ENCODE data around the gene TPPP.
"Not testable (repeated sequence)": the region's sequence is repeated elsewhere in the genome, so short reads cannot be mapped to it uniquely, and the experiment has no call there.

TPPP gene

DNA sequence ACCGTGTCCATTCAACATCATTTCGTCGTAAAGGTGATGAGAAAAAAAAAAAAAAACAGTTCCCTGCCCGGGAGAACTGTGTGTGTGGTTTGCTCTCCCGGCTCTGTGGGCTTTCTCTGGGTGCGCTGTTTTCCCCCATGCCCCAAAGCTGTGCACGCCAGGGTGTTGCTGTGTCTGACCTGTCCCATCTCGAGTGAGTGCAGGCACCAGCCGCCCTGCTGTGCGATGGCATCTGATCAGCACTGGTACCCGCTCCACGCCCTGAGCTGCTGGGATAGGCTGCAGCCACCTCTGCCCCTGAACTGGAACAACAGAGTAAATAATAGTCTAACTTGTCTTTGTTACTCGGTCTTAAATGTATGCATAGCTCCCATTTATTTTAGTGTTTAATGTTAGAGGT is 47.7 kb downstream of the TPPP start:
- no peak for DNase-seq (ENCODE audit: low spot score)

DNA sequence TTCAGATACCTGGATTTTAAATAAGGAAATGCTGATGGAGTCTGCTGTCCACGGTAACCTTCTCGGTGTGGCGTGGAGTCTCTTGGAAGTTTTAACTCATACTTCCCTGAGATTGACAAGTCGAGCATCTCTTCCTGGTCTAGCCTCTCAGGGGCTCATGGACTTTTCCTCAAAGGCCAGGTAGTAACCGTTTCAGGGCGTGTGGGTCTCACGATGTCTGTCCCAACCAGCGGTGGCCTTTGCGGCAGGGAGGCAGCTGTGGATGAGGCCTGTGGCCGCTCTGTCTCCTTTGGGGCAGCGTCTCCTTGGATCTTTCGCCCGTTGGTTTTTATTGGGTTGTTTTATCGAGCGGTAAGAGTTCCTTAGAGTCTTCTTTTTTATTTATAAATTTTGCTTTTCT is 48.2 kb downstream of the TPPP start:
- no peak for DNase-seq (ENCODE audit: low spot score)

DNA sequence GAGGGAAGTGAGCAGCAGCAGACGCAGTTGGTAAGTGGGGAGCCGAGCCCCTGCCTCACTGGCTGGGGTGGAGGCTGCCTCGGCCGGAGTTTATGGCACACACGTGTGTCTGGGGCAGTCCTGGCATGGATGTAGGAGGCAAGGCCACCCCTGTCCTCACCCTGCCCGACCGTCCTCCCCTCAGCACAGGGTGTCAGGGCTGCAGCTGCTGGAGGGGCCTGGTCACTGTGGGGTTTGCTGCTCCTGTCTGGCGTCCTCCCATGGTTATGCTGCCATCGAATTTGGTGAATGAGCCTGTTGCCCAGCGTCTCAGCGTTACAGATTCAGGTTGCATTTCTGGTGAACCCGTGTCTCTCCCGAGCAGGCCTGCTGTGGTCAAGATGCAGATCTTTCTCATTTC is 48.6 kb downstream of the TPPP start:
- no peak for DNase-seq (ENCODE audit: low spot score)

DNA sequence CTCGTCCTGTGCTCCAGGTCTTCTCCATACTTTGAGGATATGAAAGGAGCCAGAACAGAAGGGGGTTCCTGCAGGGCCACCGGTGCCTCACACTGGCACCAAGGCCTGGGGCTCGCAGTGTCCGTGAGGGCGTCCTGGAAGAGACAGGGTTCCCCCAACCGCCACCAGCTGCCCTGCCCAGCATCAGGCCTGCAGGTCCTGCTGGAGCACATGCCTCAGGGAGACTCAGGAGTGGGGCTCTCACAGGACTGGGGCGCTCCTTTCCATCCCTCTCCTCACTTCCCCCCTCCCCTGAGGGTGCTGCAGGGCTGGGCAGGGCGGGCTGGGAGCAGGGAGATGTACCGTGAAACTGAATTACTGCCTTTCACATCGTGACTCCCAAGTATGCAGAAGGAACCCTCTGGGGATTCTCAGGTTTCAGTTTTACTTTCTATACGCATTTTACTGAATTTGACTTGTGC is 49.3 kb downstream of the TPPP start:
- DNase-seq (ENCODE audit: low spot score): no peak

DNA sequence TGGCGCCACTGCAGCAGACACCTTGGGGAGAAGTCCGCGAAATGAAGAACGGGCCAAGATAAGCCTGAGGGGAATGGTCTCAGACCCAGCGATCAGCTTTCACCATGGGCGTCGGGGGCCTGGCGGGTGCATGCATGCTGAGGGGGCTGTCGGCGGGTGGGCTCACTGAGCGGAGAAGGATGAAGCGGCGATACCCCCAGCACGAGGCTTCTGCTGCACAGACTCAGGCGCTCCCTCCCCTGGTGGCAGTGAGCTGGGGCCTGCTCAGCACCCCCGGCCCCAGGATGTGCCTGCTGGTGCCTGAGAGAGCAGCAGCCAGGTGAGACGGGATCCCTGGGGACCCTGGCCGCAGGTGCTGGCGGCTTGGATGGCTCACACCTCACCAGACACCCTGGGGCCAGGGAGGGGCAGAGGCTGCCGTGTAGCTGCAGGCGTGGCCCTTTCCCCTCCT is 49.8 kb downstream of the TPPP start:
- no peak for DNase-seq (ENCODE audit: low spot score)

DNA sequence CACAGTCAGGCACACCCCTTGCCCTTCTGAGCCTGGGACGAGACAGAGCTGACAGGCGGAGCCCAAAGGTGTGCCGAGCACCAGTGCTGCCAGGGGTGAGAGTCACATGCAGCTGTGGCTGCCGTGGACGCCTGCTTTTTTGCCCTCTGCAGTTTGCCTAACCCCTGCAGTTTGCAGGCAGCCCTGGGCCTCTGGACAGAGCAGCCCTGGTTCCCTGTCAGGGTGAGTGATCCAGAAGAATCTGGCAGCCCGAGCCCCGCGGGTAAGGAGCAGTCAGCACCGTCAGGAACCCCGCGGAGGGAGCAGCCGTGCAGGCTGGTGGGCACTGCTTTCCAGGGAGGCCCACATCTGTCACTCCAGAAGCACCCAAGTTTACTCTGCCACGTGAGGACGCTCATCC is 50.7 kb downstream of the TPPP start:
- DNase-seq (ENCODE audit: low spot score): no peak

DNA sequence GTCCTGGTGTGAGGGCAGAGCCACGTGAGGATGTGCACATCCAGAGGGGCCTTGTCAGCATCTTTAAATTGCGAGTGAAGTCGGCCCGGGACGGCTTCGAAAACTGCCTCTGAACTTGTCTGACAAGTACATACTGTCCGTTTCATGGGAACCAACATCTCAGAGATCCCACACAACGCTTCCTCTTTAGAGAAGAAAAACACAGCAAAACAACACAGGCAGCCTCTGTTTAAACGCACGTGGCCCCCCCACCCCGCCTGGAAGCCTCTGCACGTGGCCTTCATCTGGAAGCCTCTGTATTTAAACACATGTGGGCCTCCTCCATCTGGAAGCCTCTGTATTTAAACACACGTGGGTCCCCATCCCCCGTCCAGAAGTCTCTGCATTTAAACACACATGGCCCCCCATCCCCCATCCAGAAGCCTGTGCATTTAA is 51.8 kb downstream of the TPPP start:
- DNase-seq (ENCODE audit: low spot score): no peak

DNA sequence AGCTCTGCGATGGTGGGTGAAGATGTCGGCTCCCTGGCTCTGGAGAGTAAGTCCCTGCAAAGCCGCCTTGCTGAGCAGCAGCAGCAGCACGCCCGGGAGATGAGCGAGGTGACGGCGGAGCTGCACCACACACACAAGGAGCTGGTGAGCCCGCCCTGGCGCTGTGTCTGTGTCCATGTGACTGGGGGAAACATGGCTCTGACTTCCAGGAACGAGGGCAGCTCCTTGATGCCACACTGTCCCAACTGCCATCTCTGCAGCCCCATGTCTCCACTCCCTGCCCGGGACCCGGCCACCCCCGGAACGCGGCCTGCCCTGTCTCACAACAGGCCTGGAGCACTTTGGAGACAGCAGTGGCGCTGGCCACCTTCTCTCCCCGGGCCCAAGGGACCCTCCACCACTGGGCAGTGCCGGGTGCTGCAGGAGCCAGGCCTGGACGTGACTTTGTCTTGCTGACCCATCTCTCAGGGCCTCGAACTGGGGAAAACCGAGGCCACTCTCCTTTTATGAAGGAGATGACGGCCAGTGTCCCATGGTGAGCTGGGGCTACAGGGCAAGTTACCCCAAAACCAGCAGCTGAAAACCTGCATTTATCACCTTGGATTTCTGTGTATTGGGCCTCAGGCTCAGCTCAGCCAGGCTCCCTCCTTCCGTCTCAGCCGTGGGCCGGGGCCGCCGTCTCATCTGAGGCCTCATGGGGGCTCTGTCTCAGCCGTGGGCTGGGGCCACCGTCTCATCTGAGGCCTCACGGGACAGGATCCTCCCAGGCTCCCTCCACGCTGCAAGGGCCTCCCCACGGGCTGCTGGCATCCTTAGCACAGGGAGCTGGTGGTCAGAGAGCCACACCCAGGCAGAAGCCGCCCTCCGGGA is 52.5 kb downstream of the TPPP start:
- DNase-seq (ENCODE audit: low spot score): no peak

DNA sequence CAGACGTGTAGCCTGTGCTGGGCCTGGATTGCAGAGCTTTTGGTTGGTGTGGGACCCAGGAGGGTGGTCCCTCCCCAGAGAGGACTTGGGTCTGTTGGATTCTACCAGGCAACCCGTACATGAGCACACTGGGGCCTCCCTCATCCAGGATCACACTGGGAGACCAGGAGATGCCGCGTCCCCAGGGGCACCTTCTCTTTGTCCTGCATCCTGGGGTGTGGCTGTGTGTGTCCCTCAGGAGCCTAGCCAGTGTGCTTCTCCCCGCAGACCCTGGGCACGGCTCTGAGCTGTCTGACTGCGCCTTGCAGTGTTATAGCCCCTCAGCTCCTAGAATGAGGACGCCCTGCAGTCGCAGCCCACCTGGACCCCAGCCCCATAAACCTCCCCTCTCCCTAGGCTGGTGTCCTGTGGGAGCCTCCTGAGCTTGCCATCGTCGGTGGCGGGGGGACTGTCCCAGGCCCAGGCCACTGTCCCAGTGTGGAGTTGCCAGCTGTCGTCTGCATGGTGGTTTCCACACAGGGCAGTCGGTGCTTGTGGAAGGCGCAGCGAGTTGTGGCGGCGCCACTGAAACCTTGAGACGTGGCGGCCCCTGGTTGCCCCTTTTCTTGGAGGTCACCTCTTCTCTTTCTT is 53.5 kb downstream of the TPPP start:
- DNase-seq (ENCODE audit: low spot score): no peak

DNA sequence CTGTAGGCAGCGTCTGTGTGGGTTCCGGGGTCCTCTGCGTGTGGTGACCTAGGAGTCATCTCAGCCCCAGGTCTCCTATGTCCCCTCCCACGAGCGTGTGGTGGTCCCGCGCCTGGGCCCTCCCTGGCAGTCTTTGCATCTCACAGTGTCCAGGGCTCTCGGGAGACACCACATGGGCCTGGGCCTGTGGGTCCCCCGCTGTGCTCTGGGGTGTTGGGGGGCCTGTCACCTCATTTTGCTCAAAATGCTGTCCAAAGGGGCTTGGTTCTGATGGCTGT is 54.0 kb downstream of the TPPP start:
- no peak for DNase-seq (ENCODE audit: low spot score)

DNA sequence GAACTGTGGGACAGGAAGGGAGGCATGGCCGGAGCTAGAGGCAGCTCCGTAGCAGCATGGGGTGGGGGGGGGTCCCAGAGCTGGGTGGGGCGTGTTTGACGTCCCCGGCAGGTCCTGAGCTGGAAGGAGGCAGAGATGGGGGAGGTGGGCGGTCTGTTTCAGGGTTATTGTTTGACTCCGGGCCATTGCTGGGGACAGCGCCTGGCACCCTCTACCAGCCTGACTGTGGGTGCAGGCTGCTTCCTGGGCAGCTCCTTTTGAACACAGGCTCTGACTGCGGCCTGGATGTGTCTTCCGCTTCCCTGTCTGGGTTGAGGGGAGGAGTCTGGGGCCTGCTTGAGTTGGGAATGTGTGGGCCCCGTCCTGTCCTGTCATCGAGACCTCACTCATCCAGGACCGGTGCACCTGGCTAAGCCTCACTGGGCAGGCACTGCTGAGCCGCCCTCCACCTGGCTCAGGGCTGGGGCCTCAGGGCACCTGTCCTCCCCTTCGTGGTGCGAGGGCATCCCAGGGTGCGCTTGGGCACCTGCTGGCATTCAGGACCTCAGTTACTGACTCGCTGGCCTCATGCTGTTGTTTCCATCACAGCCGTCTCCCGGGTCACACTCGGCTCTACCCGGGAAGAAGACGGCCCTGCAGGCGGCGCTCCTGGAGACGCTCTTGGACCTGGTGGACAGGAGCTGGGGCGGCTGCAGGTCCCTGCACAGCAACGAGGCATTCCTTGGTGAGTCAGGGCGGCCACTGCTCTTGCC is 54.5 kb downstream of the TPPP start:
- no peak for DNase-seq (ENCODE audit: low spot score)

DNA sequence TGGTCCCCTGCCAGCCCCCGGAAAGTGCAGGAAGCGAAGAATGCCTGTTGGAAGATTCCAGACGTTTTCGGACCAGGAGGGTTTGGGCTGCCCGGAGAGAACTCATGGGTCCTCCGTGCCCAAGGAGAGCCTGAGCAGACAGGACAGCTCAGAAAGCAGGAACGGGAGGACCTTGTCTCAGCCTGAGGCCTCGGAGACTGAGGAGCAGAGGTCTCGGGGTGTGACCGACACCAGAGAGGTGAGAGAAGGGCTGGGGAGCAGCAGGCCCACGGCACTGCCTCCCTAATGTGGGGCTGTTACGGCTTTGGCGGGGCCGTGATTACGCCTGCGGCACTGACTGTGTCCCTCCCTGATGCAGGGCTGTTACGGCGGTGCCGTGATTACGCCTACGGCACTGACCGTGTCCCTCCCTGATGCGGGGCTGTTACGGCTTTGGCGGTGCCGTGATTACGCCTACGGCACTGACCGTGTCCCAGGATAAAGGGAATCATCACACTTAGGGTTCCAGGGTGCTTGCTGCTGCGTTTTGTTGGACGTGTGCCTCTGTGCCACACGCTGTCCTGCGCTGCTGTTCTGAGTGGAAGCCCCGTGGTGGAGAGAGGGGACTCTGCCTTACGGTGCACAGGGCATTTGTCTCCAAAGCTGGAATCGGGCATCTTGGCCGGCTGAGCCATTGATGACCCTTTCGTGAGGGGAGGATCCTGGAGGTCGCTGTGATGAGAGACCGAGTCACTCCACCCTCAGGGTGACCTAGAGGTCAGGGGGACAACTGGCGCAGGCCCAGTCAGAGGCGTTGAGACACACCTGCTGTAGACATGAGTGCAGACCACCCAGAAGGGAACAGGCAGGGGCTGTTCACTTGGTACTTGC is 55.3 kb downstream of the TPPP start:
- no peak for DNase-seq (ENCODE audit: low spot score)

DNA sequence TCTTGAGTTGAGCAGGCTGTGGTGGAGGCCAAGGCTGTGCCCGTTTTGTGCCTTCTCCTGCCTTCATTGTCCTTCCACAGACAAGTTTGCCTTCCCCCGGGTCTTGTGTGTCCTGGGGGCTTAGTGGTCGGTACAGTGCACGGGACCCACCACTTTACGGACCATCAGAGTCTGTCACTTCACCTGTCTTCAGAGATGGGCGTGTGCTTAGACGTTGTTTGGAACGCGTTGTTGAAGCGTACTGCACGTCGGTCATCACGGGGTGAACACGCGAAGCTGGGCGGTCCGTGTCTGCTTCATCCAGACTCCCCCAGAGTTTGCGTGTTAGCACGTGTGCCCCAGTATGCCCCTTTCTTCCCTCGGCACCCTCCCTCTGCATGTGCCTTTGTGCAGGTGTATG is 56.2 kb downstream of the TPPP start:
- no peak for DNase-seq (ENCODE audit: low spot score)

DNA sequence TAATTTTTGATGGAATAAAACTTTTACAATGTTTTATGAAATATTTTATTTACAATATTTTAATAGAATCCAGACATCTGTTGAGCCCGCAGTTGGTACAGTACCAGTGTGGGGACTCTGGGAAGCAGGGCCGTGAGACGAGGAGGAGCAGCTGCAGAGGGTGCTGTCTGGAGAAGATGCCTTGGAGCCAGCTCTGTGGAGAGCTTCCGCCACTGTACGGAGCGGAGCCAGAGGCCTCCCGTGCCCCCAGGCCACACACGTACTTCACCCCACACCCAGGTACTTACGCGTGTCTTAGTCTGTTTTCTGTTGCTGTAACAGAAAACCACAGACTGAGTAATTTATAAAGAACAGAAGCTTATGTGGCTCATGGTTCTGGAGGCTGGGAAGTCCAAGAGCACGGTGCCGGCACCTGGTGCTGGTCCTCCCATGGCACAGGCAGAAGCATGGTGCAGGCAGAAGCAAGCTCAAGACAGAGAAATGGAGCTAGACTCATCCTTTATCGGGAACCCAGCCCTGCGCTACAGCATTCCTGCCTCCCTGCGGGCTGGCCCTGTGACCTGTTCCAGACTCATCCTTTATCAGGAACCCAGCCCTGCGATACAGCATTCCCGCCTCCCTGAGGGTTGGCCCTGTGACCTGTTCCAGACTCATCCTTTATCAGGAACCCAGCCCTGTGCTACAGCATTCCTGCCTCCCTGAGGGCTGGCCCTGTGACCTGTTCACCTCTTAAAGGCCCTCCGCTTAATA is 57.7 kb downstream of the TPPP start:
- no peak for DNase-seq (ENCODE audit: low spot score)

DNA sequence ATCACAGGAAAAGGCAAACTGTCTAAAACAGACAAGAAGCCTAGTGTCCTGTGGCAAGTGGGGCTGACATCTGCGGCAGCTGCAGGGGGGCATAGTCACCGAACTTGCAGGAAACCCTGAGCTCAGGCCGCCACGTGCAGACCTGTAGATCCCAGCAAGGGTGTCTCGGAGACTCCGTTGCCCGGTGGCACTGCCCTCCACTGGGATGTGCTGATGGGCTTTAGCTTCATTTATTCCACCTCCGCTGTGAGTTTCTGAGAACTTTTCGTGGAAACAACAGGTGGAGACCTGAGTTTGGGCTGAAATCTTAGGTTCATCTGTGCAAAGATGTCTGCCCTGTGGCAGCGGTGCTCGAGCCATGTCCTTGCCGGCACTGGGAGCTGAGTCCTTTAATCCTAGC is 59.0 kb downstream of the TPPP start:
- no peak for DNase-seq (ENCODE audit: low spot score)

DNA sequence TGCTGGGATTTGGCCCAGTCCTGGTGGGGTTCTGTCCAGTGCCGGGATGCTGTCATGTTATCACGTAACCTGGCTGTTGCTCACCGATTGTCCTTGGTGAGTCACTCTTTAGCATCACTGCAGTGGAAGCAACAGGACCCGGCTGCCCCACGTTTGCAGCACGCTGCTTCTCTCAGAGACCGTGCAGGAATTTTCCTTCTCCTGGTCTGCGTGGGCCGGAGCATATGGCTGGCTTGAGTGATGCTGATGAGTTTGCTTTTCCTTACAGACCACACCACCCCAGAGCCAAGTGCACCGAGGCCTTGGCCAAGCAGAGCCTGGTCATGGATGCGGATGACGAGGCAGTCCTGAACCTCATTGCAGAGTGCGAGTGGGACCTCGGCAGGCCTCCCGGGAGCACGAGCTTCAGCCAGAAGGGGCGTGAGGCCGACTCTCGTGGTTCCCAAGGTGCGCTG is 59.6 kb downstream of the TPPP start:
- no peak for DNase-seq (ENCODE audit: low spot score)

DNA sequence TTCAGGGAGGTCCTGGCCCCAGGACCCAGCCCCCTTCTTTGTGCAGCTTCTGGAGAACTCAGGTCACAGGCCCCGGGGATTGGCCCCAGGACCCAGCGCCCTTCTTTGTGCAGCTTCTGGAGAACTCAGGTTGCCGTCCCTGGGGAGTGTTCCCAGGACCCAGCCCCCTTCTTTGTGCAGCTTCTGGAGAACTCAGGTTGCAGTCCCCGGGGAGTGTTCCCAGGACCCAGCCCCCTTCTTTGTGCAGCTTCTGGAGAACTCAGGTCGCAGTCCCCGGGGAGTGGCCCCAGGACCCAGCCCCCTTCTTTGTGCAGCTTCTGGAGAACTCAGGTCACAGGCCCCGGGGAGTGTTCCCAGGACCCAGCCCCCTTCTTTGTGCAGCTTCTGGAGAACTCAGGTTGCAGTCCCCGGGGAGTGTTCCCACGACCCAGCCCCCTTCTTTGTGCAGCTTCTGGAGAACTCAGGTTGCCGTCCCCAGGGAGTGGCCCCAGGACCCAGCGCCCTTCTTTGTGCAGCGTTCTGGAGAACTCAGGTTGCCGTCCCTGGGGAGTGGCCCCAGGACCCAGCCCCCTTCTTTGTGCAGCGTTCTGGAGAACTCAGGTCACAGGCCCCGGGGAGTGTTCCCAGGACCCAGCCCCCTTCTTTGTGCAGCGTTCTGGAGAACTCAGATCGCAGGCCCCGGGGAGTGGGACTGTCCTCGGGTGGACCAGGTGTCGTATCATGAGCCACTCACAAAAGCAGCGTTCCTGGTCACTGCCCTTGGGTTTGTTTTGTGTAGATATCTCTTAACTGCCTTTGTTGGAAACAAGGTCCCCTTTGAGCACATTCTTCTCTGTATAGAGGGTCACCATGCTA is 64.6 kb downstream of the TPPP start:
- DNase-seq (ENCODE audit: low spot score): not testable (repeated sequence)

DNA sequence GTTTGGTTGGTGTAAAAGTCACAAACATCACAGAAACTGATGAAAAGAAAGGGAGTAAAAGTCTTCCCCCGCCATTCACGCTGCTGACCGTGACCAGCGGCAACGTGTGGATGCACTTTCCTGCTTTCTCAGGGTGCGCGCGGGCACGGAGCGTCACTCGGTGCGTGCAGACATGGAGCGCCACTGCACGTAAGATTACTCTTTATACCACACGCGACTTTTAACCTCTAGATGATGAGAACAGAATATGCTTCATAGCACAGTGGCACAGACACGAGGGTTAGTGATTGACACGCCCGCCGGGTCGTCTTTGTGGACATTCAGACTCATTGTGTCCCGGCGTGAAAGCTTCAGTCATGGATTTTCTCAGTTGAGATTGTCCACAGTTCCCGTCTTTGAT is 65.3 kb downstream of the TPPP start:
- no peak for DNase-seq (ENCODE audit: low spot score)

DNA sequence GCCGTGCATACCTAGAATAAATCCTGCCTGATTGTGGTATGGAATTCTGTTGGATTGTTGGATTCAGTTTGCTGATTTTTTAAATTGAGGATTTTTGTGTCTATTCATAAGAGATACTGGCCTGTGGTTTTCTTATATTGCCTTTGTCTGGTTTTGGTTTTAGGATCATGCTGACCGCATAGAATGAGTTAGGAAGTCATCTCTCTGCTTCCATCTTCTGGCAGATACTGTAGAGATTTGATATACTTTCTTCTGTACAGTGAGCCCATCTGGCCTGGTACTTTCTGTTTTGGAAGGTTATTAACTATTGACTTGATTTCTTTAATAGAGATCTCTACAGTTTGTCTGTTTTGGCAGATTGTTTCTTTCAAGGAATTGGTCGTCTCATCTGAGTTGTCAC is 66.3 kb downstream of the TPPP start:
- DNase-seq (ENCODE audit: low spot score): no peak

DNA sequence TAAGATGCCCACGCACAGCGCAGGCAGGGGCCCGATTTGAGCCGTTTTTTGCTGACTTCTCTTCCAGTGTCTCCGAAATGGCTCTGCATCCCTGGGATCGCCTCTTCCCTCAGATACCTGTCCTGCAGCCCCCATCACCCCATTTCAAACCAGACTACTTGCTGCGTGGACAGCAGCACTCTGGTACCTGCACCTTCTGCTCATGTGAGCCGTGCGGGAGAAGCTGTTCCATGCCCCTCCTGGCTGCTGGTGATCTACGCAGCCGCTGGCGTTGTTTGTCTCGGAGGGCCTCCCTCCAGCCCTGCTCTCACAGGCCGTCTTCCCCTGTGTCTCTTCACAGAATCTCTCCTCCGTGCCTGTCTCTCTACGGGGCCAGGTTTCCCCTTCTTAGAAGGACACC is 67.6 kb downstream of the TPPP start:
- DNase-seq (ENCODE audit: low spot score): no peak

DNA sequence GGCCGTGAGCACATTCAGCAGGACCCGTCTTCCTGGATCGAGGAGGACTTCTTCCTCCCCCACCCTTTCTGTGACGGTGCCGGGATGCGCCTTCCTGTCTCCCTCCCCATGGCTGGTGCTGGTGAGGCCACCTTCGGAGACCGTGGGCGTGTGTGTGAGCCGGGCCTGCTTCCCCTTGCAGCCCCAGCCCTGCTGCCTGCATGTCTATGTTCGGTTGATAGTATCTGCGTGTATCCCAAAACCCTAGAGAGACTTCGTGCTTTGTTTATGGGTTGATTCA is 68.3 kb downstream of the TPPP start:
- no peak for DNase-seq (ENCODE audit: low spot score)

All from kidney tubule cell (primary cell).